Liver (tissue), 9 donors: ENCODE data around the gene CASZ1. TPM values are rescaled to one million over a fixed set of nuclear protein-coding genes. Genes with fewer than 3 reads are reported as not detected.

Source experiments
- DNase-seq: peaks from one replicate; pipeline ENCODE4 v3.0.0-alpha.2; 2017; ENCODE audit warnings: low spot score
- H3K27ac ChIP-seq, 2 donors: one replicate each; pipeline ENCODE4 v1.7.0; 2013; ENCODE audit warnings: inconsistent platforms in 2 of 2, low read length in 2 of 2, control low read depth in 1 of 2, low read depth in 1 of 2, mild to moderate bottlenecking in 1 of 2
- H3K27me3 ChIP-seq, 4 donors: one replicate each; pipeline versions ENCODE4 v1.6.1 to v1.7.0; 2013; ENCODE audit warnings: low read length in 3 of 4, inconsistent platforms in 1 of 4, mild to moderate bottlenecking in 1 of 4, moderate library complexity in 1 of 4; ENCODE audit not compliant: control insufficient read depth in 4 of 4, insufficient read depth in 4 of 4
- H3K36me3 ChIP-seq, 4 donors: one replicate each; pipeline versions ENCODE4 v1.6.1 to v1.7.0; 2013; ENCODE audit warnings: low read length in 3 of 4, mild to moderate bottlenecking in 3 of 4, low read depth in 1 of 4, moderate library complexity in 1 of 4; ENCODE audit not compliant: control insufficient read depth in 4 of 4, insufficient read depth in 3 of 4
- H3K4me1 ChIP-seq, 4 donors: one replicate each; pipeline versions ENCODE4 v1.6.1 to v1.7.0; 2013; ENCODE audit warnings: low read length in 3 of 4, mild to moderate bottlenecking in 3 of 4, moderate library complexity in 1 of 4; ENCODE audit not compliant: control insufficient read depth in 4 of 4, insufficient read depth in 4 of 4
- H3K4me3 ChIP-seq, 3 donors: one replicate each; pipeline versions ENCODE4 v1.6.1 to v1.7.0; 2013; ENCODE audit warnings: low read length in 3 of 3, control low read depth in 1 of 3, low read depth in 1 of 3, mild to moderate bottlenecking in 1 of 3
- H3K9ac ChIP-seq, 2 donors: one replicate each; pipeline ENCODE4 v1.7.0; 2013; ENCODE audit warnings: low read length in 2 of 2, mild to moderate bottlenecking in 2 of 2, moderate library complexity in 2 of 2, control low read depth in 1 of 2, low read depth in 1 of 2
- H3K9me3 ChIP-seq, 4 donors: one replicate each; pipeline versions ENCODE4 v1.6.1 to v1.7.0; 2013; ENCODE audit warnings: low read length in 3 of 4; ENCODE audit not compliant: control insufficient read depth in 4 of 4
- EGR1 ChIP-seq, 2 donors: IDR thresholded peaks; 2 replicates each; pipeline ENCODE4 v1.6.1; 2016 to 2018; ENCODE audit warnings: antibody characterized with exemption in 2 of 2, low read depth in 2 of 2
- FOXA1 ChIP-seq: IDR thresholded peaks from 2 replicates; pipeline ENCODE4 v1.6.1; 2016; ENCODE audit warnings: antibody characterized with exemption
- FOXA2 ChIP-seq: IDR thresholded peaks from 2 replicates; pipeline ENCODE4 v1.6.1; 2016; ENCODE audit warnings: antibody characterized with exemption
- GABPA ChIP-seq, 2 donors: IDR thresholded peaks in 1 of 2; conservative IDR thresholded peaks in 1 of 2; 2 replicates each; pipeline ENCODE4 v1.6.1; 2016; ENCODE audit warnings: antibody characterized with exemption in 2 of 2, mild to moderate bottlenecking in 1 of 2, moderate library complexity in 1 of 2
- HNF4A ChIP-seq, 2 donors: conservative IDR thresholded peaks; 2 replicates each; pipeline ENCODE4 v1.6.1; 2016; ENCODE audit warnings: antibody characterized with exemption in 2 of 2, mild to moderate bottlenecking in 2 of 2
- HNF4G ChIP-seq: IDR thresholded peaks from 2 replicates; pipeline ENCODE4 v1.6.1; 2016; ENCODE audit warnings: antibody characterized with exemption
- JUND ChIP-seq, 2 donors: IDR thresholded peaks; 2 replicates each; pipeline ENCODE4 v1.6.1; 2016; ENCODE audit warnings: antibody characterized with exemption in 2 of 2
- NR2F2 ChIP-seq: IDR thresholded peaks from 2 replicates; pipeline ENCODE4 v1.6.1; 2016; ENCODE audit warnings: antibody characterized with exemption
- RAD21 ChIP-seq, 2 donors: IDR thresholded peaks; 2 replicates each; pipeline ENCODE4 v1.6.1; 2016; ENCODE audit warnings: antibody characterized with exemption in 2 of 2, mild to moderate bottlenecking in 2 of 2
- RXRA ChIP-seq, 2 donors: IDR thresholded peaks; 2 replicates each; pipeline ENCODE4 v1.6.1; 2017 to 2018; ENCODE audit warnings: antibody characterized with exemption in 2 of 2, mild to moderate bottlenecking in 1 of 2
- SP1 ChIP-seq: IDR thresholded peaks from 2 replicates; pipeline ENCODE4 v1.6.1; 2018; ENCODE audit warnings: antibody characterized with exemption, mild to moderate bottlenecking
- TAF1 ChIP-seq: conservative IDR thresholded peaks from 2 replicates; pipeline ENCODE4 v1.6.1; 2016; ENCODE audit warnings: antibody characterized with exemption, mild to moderate bottlenecking
- YY1 ChIP-seq: IDR thresholded peaks from 2 replicates; pipeline ENCODE4 v1.6.1; 2016; ENCODE audit warnings: antibody characterized with exemption, mild to moderate bottlenecking
- WGBS: extraction: QIAGEN DNeasy Blood & Tissue Kit; methylation state at CpG from one replicate; pipeline ENCODE4 v1.1.7; 2013; 5-methylcytosine and 5-hydroxymethylcytosine counted together
- polyA plus RNA-seq, 2 donors: library from polyadenylated mRNA; stranded (reverse) in 1 of 2; unstranded in 1 of 2; fragments of 200-250 nt in 1 of 2; fragments of >200 nt in 1 of 2; fragmentation: Nextera tagmentation in 1 of 2; extraction: Ambion mirVana in 1 of 2; gene quantifications; one replicate each; pipeline versions ENCODE4 v1.2.1 to v1.2.3, GENCODE V29; 2013 to 2015
- total RNA-seq, 2 donors: library from RNA; depleted of rRNA; stranded (reverse); fragments of >200 nt; gene quantifications; one replicate each; pipeline ENCODE4 v1.2.3, GENCODE V29; 2014
- TF ChIP-seq, protein P1 (sequence below): IDR thresholded peaks from 2 replicates; pipeline ENCODE4 v1.6.1; 2016; ENCODE audit warnings: antibody characterized with exemption, mild to moderate bottlenecking
- TF ChIP-seq, protein P2 (sequence below): IDR thresholded peaks from 2 replicates; pipeline ENCODE4 v1.6.1; 2016; ENCODE audit warnings: antibody characterized with exemption
- TF ChIP-seq, protein P3 (sequence below): IDR thresholded peaks from 2 replicates; pipeline ENCODE4 v1.6.1; 2016; ENCODE audit warnings: antibody characterized with exemption
- donor health status: healthy.
- donor health status: healthy.
- donor health status: healthy.
- donor health status: healthy.
- donor health status: healthy.

The CASZ1 gene
- total and polyA plus RNA-seq, 4 donors = 1.0 to 3.5 (median 1.9) TPM

GRCh38 chr1:10777749-10778574 is 18.5 kb downstream of the CASZ1 start:
- no peak for TF ChIP-seq YY1
- TF ChIP-seq GABPA (IDR thresholded peaks at IDR 0.05 in 1 of 2, conservative IDR thresholded peaks at IDR 0.05 in 1 of 2) = no peak
- TF ChIP-seq FOXA1 = no peak
- no peak for TF ChIP-seq SP1
- no peak for TF ChIP-seq HNF4A (conservative IDR thresholded peaks at IDR 0.05)
- TF ChIP-seq HNF4G = no peak
- no peak for TF ChIP-seq NR2F2
- no peak for TF ChIP-seq FOXA2
- TF ChIP-seq, protein P1, sequence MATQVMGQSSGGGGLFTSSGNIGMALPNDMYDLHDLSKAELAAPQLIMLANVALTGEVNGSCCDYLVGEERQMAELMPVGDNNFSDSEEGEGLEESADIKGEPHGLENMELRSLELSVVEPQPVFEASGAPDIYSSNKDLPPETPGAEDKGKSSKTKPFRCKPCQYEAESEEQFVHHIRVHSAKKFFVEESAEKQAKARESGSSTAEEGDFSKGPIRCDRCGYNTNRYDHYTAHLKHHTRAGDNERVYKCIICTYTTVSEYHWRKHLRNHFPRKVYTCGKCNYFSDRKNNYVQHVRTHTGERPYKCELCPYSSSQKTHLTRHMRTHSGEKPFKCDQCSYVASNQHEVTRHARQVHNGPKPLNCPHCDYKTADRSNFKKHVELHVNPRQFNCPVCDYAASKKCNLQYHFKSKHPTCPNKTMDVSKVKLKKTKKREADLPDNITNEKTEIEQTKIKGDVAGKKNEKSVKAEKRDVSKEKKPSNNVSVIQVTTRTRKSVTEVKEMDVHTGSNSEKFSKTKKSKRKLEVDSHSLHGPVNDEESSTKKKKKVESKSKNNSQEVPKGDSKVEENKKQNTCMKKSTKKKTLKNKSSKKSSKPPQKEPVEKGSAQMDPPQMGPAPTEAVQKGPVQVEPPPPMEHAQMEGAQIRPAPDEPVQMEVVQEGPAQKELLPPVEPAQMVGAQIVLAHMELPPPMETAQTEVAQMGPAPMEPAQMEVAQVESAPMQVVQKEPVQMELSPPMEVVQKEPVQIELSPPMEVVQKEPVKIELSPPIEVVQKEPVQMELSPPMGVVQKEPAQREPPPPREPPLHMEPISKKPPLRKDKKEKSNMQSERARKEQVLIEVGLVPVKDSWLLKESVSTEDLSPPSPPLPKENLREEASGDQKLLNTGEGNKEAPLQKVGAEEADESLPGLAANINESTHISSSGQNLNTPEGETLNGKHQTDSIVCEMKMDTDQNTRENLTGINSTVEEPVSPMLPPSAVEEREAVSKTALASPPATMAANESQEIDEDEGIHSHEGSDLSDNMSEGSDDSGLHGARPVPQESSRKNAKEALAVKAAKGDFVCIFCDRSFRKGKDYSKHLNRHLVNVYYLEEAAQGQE = no peak
- H3K9ac ChIP-seq = no peak overlapping the region
- no peak overlapping the region for H3K4me3 ChIP-seq
- no peaks in the 10 kb centered on the region for H3K9me3 ChIP-seq
- DNase-seq = no peak
- no peak overlapping the region for H3K27ac ChIP-seq
- no peaks in the 10 kb centered on the region for H3K27me3 ChIP-seq
- no peaks in the 10 kb centered on the region for H3K36me3 ChIP-seq
- 92% methylated on average over 9 of the region's 9 CpGs for WGBS
- H3K4me1 ChIP-seq = peaks cover 0 to 7% (median 5%) of the 10 kb centered on the region in 4 donors

DNA sequence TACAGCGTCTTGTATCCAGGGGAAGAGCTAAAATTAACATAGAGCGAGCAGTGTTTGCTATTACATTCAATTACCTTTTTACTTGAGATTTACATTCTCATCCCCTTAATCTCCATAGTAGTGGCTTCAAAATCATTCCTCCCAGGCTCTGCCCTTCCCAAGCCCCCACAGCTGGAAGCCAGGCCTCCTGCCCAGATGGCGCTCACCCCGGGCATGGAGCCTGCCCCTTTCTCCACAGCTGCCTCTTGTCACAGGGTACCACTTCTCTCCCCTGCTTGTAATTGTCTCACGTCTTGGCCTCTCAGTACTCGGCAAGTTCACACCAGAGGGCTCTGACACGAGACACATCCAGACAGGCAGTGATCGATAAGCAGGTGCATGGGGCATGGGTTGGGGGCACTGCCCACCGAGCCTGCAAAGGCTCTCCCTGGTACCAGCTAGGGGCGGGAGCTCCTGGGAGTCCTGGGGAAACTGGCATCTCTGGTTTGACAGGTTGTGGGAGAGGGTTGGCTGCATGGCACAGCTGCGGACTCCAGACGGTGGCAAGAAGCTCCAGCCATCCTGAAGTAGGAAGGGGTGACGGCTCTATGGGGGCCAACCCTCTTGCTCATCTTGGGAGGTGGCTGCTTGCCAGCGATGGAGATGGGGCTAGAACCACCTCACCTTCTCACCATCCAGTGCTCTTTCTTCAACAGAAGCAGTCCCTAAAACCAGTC is 20.1 kb downstream of the CASZ1 start:
- Histone ChIP-seq H3K36me3 (no peaks in the 10 kb centered on the region), H3K4me3 (no peak overlapping the region), H3K9me3 (no peaks in the 10 kb centered on the region), H3K9ac (no peak overlapping the region), H3K4me1 (peaks cover 0 to 7% (median 5%) of the 10 kb centered on the region in 4 donors), H3K27me3 (no peaks in the 10 kb centered on the region), H3K27ac (no peak overlapping the region)
- TF ChIP-seq FOXA2 (no peak), EGR1 (IDR thresholded peaks at IDR 0.05; ENCODE audit: low read depth in 2 of 2) (no peak), NR2F2 (no peak), FOXA1 (no peak), RXRA (IDR thresholded peaks at IDR 0.05) (no peak), RAD21 (IDR thresholded peaks at IDR 0.05) (no peak), HNF4A (conservative IDR thresholded peaks at IDR 0.05) (no peak), SP1 (no peak), TAF1 (no peak), YY1 (no peak), JUND (IDR thresholded peaks at IDR 0.05) (no peak)
- TF ChIP-seq, protein P1 = no peak
- TF ChIP-seq, protein P2, sequence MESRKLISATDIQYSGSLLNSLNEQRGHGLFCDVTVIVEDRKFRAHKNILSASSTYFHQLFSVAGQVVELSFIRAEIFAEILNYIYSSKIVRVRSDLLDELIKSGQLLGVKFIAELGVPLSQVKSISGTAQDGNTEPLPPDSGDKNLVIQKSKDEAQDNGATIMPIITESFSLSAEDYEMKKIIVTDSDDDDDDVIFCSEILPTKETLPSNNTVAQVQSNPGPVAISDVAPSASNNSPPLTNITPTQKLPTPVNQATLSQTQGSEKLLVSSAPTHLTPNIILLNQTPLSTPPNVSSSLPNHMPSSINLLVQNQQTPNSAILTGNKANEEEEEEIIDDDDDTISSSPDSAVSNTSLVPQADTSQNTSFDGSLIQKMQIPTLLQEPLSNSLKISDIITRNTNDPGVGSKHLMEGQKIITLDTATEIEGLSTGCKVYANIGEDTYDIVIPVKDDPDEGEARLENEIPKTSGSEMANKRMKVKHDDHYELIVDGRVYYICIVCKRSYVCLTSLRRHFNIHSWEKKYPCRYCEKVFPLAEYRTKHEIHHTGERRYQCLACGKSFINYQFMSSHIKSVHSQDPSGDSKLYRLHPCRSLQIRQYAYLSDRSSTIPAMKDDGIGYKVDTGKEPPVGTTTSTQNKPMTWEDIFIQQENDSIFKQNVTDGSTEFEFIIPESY = no peak
- TF ChIP-seq, protein P3, sequence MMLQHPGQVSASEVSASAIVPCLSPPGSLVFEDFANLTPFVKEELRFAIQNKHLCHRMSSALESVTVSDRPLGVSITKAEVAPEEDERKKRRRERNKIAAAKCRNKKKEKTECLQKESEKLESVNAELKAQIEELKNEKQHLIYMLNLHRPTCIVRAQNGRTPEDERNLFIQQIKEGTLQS = no peak
- 83% methylated on average over 14 of the region's 14 CpGs for WGBS
- no peak for DNase-seq
